ENCODE results near the gene CFAP210. TPM values are rescaled to one million over a fixed set of nuclear protein-coding genes. Genes with fewer than 3 reads are reported as not detected.
"Not testable (repeated sequence)": the region's sequence is repeated elsewhere in the genome, so short reads cannot be mapped to it uniquely, and the experiment has no call there.

Gene CFAP210
- total RNA-seq, 2 experiments from 2014 or later = not detected

DNA sequence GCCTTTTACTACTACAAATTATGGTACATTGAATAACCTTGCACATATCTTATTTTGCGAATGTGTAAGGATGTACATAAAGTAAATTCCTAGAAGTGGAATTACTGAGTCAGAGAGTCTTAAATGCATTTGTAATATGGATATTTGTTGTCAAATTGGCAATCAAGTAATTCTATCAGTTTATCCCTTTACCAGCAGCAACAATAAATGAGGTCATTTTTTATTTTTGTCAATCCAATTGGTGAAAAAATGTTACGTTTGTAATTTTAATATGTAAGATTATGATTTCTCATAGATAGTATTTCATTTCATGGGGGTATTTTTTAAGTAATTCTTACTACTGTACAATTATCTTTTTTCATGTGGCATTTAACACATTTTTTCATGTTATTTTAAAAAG, 95.2 kb downstream of the CFAP210 start:
- H3K4me1 Mint-ChIP-seq (ENCODE audit: low read depth) = peaks cover 19% of the 10 kb centered on the region
- no peak overlapping the region for H3K27ac Mint-ChIP-seq
- no peak for TF ChIP-seq CTCF (IDR thresholded peaks at IDR 0.05)
- no peaks in the 10 kb centered on the region for H3K27me3 Mint-ChIP-seq
- ChIA-PET POLR2A (interaction anchor here (2.0 kb wide), 1 partner anchor 14 kb away, joined by 4 read pairs; no protein-coding TSS in a partner anchor), CTCF (no interaction called here)
- ATAC-seq = no peak
- intact Hi-C loops (cut with micrococcal nuclease) = no loop called here
- H3K9me3 Mint-ChIP-seq = no peaks in the 10 kb centered on the region
- H3K36me3 Mint-ChIP-seq (ENCODE audit: low read depth) = peaks cover 4% of the 10 kb centered on the region
- DNase-seq = no peak
- no peak overlapping the region for H3K4me3 Mint-ChIP-seq

- ATAC-seq; H3K4me3 Mint-ChIP-seq; H3K27me3 Mint-ChIP-seq; H3K36me3 Mint-ChIP-seq (ENCODE audit: low read depth); DNase-seq; H3K27ac Mint-ChIP-seq; intact Hi-C loops (cut with micrococcal nuclease); H3K9me3 Mint-ChIP-seq: not testable (repeated sequence)
- H3K4me1 Mint-ChIP-seq (ENCODE audit: low read depth) = peaks cover 21% of the 10 kb centered on the region
- POLR2A ChIA-PET = interaction anchor here (0.7 kb wide), 1 partner anchor 221 kb away, joined by 3 read pairs; no protein-coding TSS in a partner anchor
- CTCF ChIA-PET = interaction anchor here (1.3 kb wide), 1 partner anchor 16 kb away, joined by 4 read pairs; no protein-coding TSS in a partner anchor
Observed at GRCh38 chr2:169596546-169596945, 97.7 kb downstream of the CFAP210 start.

Other genes starting within 250 kb of the CFAP210 start
- 1 to 10 TPM; 2.6 to 3.2 TPM for gene BBS5, start 214.9 kb downstream of the CFAP210 start, total RNA-seq
- under 1 TPM in 1 of 2 experiments, not detected in 1; 0.34 TPM for gene KLHL41, start 184.7 kb downstream of the CFAP210 start, total RNA-seq
- 10 to 100 TPM; 55.4 to 60.2 TPM for gene FASTKD1, start 120.5 kb downstream of the CFAP210 start, total RNA-seq
- 10 to 100 TPM; 54.9 to 62.0 TPM for gene PPIG, start 110.1 kb downstream of the CFAP210 start, total RNA-seq
- 1 to 10 TPM; 3.2 to 3.9 TPM for gene PHOSPHO2, start 64 bp upstream of the CFAP210 start, total RNA-seq
- gene KLHL23, start 39.4 kb upstream of the CFAP210 start, total RNA-seq = 10 to 100 TPM in 1 of 2 experiments, 1 to 10 TPM in 1; 9.2 to 11.1 TPM
- gene SSB, start 104.5 kb upstream of the CFAP210 start, total RNA-seq = 100 to 1,000 TPM; 109 to 114 TPM
- 100 to 1,000 TPM; 103 to 111 TPM for gene METTL5, start 130.5 kb upstream of the CFAP210 start, total RNA-seq
- gene UBR3, start 133.0 kb upstream of the CFAP210 start, total RNA-seq = 10 to 100 TPM; 14.0 to 15.7 TPM